Endothelial cell (in vitro differentiated cells): ENCODE measurements around the gene TNK2. TPM values are rescaled to one million over a fixed set of nuclear protein-coding genes. Genes with fewer than 3 reads are reported as not detected.

ENCODE experiments used
- DNase-seq: peaks from one replicate; pipeline ENCODE4 v3.0.0; 2021; ENCODE audit warnings: low spot score
- H3K27ac Mint-ChIP-seq: one replicate; pipeline ENCODE4 v1.8.0; 2021; ENCODE audit warnings: mixed read lengths, inconsistent platforms; ENCODE audit not compliant: unreplicated experiment
- H3K27me3 Mint-ChIP-seq: one replicate; pipeline ENCODE4 v1.8.0; 2021; ENCODE audit warnings: mild to moderate bottlenecking, moderate library complexity, mixed read lengths, inconsistent platforms; ENCODE audit not compliant: unreplicated experiment
- H3K36me3 Mint-ChIP-seq: one replicate; pipeline ENCODE4 v1.8.0; 2021; ENCODE audit warnings: mild to moderate bottlenecking, low read depth, mixed read lengths, inconsistent platforms; ENCODE audit not compliant: unreplicated experiment
- H3K4me1 Mint-ChIP-seq: one replicate; pipeline ENCODE4 v1.8.0; 2021; ENCODE audit warnings: mild to moderate bottlenecking, mixed read lengths, inconsistent platforms; ENCODE audit not compliant: unreplicated experiment
- H3K4me3 Mint-ChIP-seq: one replicate; pipeline ENCODE4 v1.8.0; 2021; ENCODE audit warnings: mild to moderate bottlenecking, mixed read lengths, inconsistent platforms; ENCODE audit not compliant: unreplicated experiment
- H3K9me3 Mint-ChIP-seq: one replicate; pipeline ENCODE4 v1.8.0; 2021; ENCODE audit warnings: mixed read lengths, inconsistent platforms; ENCODE audit not compliant: unreplicated experiment
- total RNA-seq: library from RNA; stranded (reverse); fragmentation: NEBNext Ultra II Directional; extraction: Animal tissue kit (Norgen Biotek cat#: 25700); gene quantifications from one replicate; pipeline ENCODE4 v1.2.1, GENCODE V29; 2021; ENCODE audit not compliant: unreplicated experiment
- TF ChIP-seq, protein P1 (sequence below): fragments of 200-600 bp; sonication (generic); IDR thresholded peaks from one replicate; pipeline ENCODE4 v1.5.0; 2021; ENCODE audit warnings: antibody characterized with exemption; ENCODE audit not compliant: unreplicated experiment

Gene TNK2
- total RNA-seq, 1 donor from 2014 or later: 135 TPM

DNA sequence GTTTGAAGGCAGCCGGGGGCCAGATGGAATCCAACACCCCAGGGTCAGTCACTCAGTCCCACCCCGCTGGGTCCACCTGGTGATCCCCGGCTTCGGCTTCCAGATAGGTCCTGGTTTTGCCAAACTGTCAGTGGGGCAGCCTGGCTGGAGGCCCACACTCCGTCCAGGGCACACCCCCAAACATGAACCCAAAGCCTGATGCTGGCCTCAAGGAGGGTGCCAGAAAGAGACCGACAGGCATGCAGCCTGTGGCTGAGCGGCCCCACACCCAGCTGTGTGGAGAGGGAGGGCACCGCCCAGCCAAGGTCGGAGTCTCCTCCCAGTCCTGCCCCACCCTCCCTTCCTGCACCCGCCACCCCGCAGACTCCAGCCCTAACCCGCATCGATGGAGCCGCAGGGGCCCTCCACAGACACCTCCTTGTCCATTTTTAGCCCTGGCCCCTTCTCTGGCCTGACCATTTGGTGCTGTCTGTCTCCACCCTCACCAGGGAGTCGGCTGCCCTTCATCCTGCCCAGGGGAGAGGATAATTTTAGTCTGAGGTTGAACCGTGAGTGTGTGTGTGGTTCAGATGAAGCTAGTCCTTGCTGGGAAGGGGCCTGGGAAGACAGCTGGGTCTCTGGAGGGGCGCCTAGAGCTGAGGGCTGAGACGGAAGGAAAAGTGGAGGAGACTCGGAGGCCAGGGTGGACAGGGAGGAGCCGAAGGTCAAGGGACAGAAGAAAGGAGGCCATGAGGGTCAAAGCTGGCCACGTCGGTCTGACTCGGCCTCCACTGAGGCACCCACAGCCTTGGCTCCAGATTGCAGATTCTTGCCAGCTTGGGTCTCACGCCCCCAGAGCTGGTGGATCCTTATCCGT, 23.1 kb downstream of the TNK2 start:
- Mint-ChIP-seq H3K9me3 (no peaks in the 10 kb centered on the region), H3K4me1 (peaks cover 49% of the 10 kb centered on the region), H3K27ac (peak overlapping the region; percentile 100), H3K36me3 (peaks cover 23% of the 10 kb centered on the region), H3K4me3 (peak overlapping the region; percentile 77), H3K27me3 (peaks cover 20% of the 10 kb centered on the region)
- TF ChIP-seq, protein P1, sequence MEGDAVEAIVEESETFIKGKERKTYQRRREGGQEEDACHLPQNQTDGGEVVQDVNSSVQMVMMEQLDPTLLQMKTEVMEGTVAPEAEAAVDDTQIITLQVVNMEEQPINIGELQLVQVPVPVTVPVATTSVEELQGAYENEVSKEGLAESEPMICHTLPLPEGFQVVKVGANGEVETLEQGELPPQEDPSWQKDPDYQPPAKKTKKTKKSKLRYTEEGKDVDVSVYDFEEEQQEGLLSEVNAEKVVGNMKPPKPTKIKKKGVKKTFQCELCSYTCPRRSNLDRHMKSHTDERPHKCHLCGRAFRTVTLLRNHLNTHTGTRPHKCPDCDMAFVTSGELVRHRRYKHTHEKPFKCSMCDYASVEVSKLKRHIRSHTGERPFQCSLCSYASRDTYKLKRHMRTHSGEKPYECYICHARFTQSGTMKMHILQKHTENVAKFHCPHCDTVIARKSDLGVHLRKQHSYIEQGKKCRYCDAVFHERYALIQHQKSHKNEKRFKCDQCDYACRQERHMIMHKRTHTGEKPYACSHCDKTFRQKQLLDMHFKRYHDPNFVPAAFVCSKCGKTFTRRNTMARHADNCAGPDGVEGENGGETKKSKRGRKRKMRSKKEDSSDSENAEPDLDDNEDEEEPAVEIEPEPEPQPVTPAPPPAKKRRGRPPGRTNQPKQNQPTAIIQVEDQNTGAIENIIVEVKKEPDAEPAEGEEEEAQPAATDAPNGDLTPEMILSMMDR: no peak
- DNase-seq: no peak

DNA sequence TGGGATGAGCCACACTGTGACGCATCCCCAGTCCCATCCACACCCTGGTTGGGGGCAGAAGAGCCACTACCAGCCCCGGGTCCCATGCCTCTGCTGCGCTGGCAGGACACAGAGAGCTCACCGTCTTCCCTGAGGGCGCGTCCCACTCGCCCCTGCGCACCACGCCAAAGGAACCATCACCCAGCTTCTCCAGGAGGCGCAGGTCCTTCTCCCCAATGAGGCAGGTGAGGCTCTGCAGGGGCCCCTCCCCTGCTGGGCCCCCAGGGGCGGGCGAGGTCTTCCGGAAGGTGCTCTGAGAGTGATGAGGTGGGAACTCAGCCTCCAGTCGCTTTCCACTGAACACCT, 23.7 kb downstream of the TNK2 start:
- Mint-ChIP-seq H3K27me3 (peaks cover 18% of the 10 kb centered on the region), H3K36me3 (peaks cover 29% of the 10 kb centered on the region), H3K4me1 (peaks cover 51% of the 10 kb centered on the region), H3K27ac (peak overlapping the region; percentile 42), H3K4me3 (no peak overlapping the region), H3K9me3 (no peaks in the 10 kb centered on the region)
- TF ChIP-seq, protein P1: no peak
- DNase-seq: no peak

GRCh38 chr3:195883801-195884200, 24.6 kb downstream of the TNK2 start:
- H3K27me3 Mint-ChIP-seq: peaks cover 22% of the 10 kb centered on the region
- peaks cover 51% of the 10 kb centered on the region for H3K4me1 Mint-ChIP-seq
- DNase-seq: no peak
- peaks cover 36% of the 10 kb centered on the region for H3K36me3 Mint-ChIP-seq
- no peaks in the 10 kb centered on the region for H3K9me3 Mint-ChIP-seq
- H3K4me3 Mint-ChIP-seq: peak overlapping the region; percentile 38
- peak overlapping the region; percentile 57 for H3K27ac Mint-ChIP-seq
- TF ChIP-seq, protein P1: no peak

GRCh38 chr3:195883160-195883559, 25.2 kb downstream of the TNK2 start:
- Mint-ChIP-seq H3K4me3 (peak overlapping the region; percentile 54), H3K36me3 (peaks cover 36% of the 10 kb centered on the region), H3K27me3 (peaks cover 22% of the 10 kb centered on the region), H3K9me3 (no peaks in the 10 kb centered on the region), H3K27ac (no peak overlapping the region), H3K4me1 (peaks cover 47% of the 10 kb centered on the region)
- TF ChIP-seq, protein P1: no peak
- no peak for DNase-seq

GRCh38 chr3:195882002-195882441, 26.3 kb downstream of the TNK2 start:
- Mint-ChIP-seq H3K9me3 (no peaks in the 10 kb centered on the region), H3K4me1 (peaks cover 39% of the 10 kb centered on the region), H3K27me3 (peaks cover 16% of the 10 kb centered on the region), H3K27ac (no peak overlapping the region), H3K4me3 (no peak overlapping the region), H3K36me3 (peaks cover 30% of the 10 kb centered on the region)
- no peak for DNase-seq
- TF ChIP-seq, protein P1: no peak
